ENCODE results near the gene CCNY. TPM values are rescaled to one million over a fixed set of nuclear protein-coding genes. Genes with fewer than 3 reads are reported as not detected.

Gene CCNY
- total and polyA plus RNA-seq, 2 of the 4 experiments (the other 2 are of a cell fraction) = 38.0 to 131 TPM

DNA sequence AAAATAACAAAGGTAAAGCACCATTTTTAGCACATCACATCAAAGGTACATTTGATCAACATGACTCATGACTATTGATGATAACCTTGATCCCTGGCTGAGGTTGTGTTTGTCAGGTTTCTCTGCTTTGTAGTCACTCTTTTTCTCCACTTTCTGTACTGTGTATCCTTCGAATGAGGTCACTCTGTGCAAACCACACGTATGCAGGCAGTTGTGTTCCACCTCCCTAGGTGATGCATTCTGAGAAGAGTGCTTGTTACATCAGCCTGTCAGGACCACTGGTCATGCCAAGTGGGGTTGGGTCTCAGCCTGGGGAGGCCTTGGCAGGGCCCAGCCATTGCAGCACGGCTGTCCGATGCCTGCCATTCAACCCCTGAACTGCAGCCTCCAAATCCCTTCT is 206.0 kb downstream of the CCNY start:
- no peak overlapping the region for H2BK120ac ChIP-seq (ENCODE audit: low read depth, low read length)
- H4K5ac ChIP-seq (ENCODE audit: low read depth, low read length) = no peak overlapping the region
- intact Hi-C loops (cut with micrococcal nuclease) (no loop called here), in situ Hi-C loops (cut with MboI; ENCODE audit: low sequenced_read_pairs) (no loop called here), dilution Hi-C loops (cut with HindIII; ENCODE audit: low sequenced_read_pairs, unreplicated experiment) (no loop called here)
- DNase-seq (no peak), ATAC-seq (ENCODE audit: low read depth) (no peak)
- no TSS peak for BruUV-seq (replicated peaks)
- H2AK9ac ChIP-seq (replicated peaks; ENCODE audit: low read depth, low read length, poor library complexity) = no peak overlapping the region
- H3K9me1 ChIP-seq (ENCODE audit: insufficient read depth, low read length) = peaks cover 19% of the 10 kb centered on the region; the same call in 1 of the 2 replicates
- peaks cover 7% of the 10 kb centered on the region for H3K4me1 ChIP-seq (ENCODE audit: control insufficient read depth, insufficient read depth, low read length)
- H2AK5ac ChIP-seq (ENCODE audit: low read depth, low read length) = no peak overlapping the region
- H4K20me1 ChIP-seq (ENCODE audit: insufficient read depth, low read length) = peaks cover 7% of the 10 kb centered on the region; the same call in 1 of the 2 replicates
- H3K18ac ChIP-seq (ENCODE audit: low read depth, low read length) = no peak overlapping the region
- no peak overlapping the region for H2BK15ac ChIP-seq (ENCODE audit: low read depth, low read length)
- H3K36me3 ChIP-seq (ENCODE audit: control insufficient read depth, insufficient read depth, low read length) = peaks cover 8% of the 10 kb centered on the region
- peaks cover 11 to 55% of the 10 kb centered on the region in 2 experiments for H3K79me1 ChIP-seq (ENCODE audit: low read depth in 1 of 2, low read length in 2 of 2)
- no peak overlapping the region for H3K23ac ChIP-seq (ENCODE audit: low read depth, low read length)
- no peak overlapping the region for H4K8ac ChIP-seq (ENCODE audit: low read depth in 2 of 2, low read length in 2 of 2)
- CTCF ChIA-PET = no interaction called here
- H3K56ac ChIP-seq (ENCODE audit: extremely low read depth, insufficient read depth, low read length) = no peak overlapping the region
- no peak overlapping the region for H2BK20ac ChIP-seq (ENCODE audit: low read depth, low read length)
- TF ChIP-seq CHD1 (IDR thresholded peaks at IDR 0.05; ENCODE audit: low read depth, low read length) = no peak
- no peak overlapping the region for H2AFZ ChIP-seq (replicated peaks; ENCODE audit: low read length, poor library complexity)
- no peak overlapping the region for H3K4me3 ChIP-seq (ENCODE audit: insufficient read depth, low read depth, low read length)
- no peak overlapping the region for H3K4me2 ChIP-seq (ENCODE audit: low read depth, low read length)
- H3K14ac ChIP-seq (replicated peaks; ENCODE audit: low read depth, low read length) = no peak overlapping the region
- no peaks in the 10 kb centered on the region for H3K9me3 ChIP-seq (ENCODE audit: control insufficient read depth, insufficient read depth, low read length)
- H3K4ac ChIP-seq (ENCODE audit: low read depth, low read length) = no peak overlapping the region
- no peak overlapping the region for H3K27ac ChIP-seq (ENCODE audit: insufficient read depth, low read length)
- no peak overlapping the region for H3K9ac ChIP-seq (ENCODE audit: low read depth, low read length)
- POLR2A ChIA-PET (ENCODE audit: unreplicated experiment) = no interaction called here
- no peak overlapping the region for H4K91ac ChIP-seq (ENCODE audit: insufficient read depth, low read depth, low read length)
- H3K27me3 ChIP-seq (ENCODE audit: control insufficient read depth, insufficient read depth, low read length) = no peaks in the 10 kb centered on the region
- no CpG with 5 or more reads among the region's 4 CpGs for WGBS, 2 experiments (ENCODE audit: extremely low coverage in 2 of 2, insufficient read length in 1 of 2)
- H2BK5ac ChIP-seq (ENCODE audit: low read depth, low read length, poor library complexity, severe bottlenecking) = no peak overlapping the region
